Fibroblast of lung (primary cell): ENCODE results near the gene SRSF7.

Experiments
- CTCF ChIP-seq, 2 donors: IDR thresholded peaks in 1 of 2; conservative IDR thresholded peaks in 1 of 2; 1 replicate in 1 of 2; 2 replicates in 1 of 2; pipeline ENCODE4 v1.5.1; 2011 to 2012; ENCODE audit warnings: low read length in 2 of 2, control low read depth in 1 of 2, inconsistent platforms in 1 of 2, low read depth in 1 of 2, mild to moderate bottlenecking in 1 of 2
- EZH2 ChIP-seq: IDR thresholded peaks from 2 replicates; pipeline ENCODE4 v1.5.1; 2012; ENCODE audit warnings: low read length, control low read depth, mild to moderate bottlenecking; ENCODE audit errors: missing control alignments

- no peak for TF ChIP-seq CTCF (conservative IDR thresholded peaks at IDR 0.05 in 1 of 2, IDR thresholded peaks at IDR 0.05 in 1 of 2; ENCODE audit: low read depth in 1 of 2, low read length in 2 of 2)
- TF ChIP-seq EZH2 = no peak
Measured at GRCh38 chr2:38700881-38701458, 50.2 kb downstream of the SRSF7 start.
